BLaER1 treated with 17β-estradiol and CSF1 and Interleukin-3, amounts not matched to agents 10 nM and 100 nM (cell line): ENCODE measurements around the gene ERCC6L.

ENCODE experiments used
- H3K27ac ChIP-seq, 11 experiments: shearing (Covaris generic); formaldehyde crosslinking; 2 replicates each; pipeline ENCODE4 v1.8.1; 2022
- H3K27me3 ChIP-seq, 11 experiments: shearing (Covaris generic); formaldehyde crosslinking; 2 replicates each; pipeline ENCODE4 v1.8.1; 2022
- H3K36me3 ChIP-seq, 11 experiments: shearing (Covaris generic); formaldehyde crosslinking; 2 replicates each; pipeline ENCODE4 v1.8.1; 2022
- H3K4me1 ChIP-seq, 10 experiments: shearing (Covaris generic); formaldehyde crosslinking; 2 replicates each; pipeline ENCODE4 v1.8.1; 2022
- H3K4me2 ChIP-seq, 11 experiments: shearing (Covaris generic); formaldehyde crosslinking; 2 replicates each; pipeline ENCODE4 v1.8.1; 2022
- H3K4me3 ChIP-seq, 10 experiments: shearing (Covaris generic); formaldehyde crosslinking; 2 replicates each; pipeline ENCODE4 v1.8.1; 2022
- H3K9ac ChIP-seq, 11 experiments: shearing (Covaris generic); formaldehyde crosslinking; 2 replicates each; pipeline ENCODE4 v1.8.1; 2022
- H3K9me3 ChIP-seq, 11 experiments: shearing (Covaris generic); formaldehyde crosslinking; replicated peaks in 1 of 11; 2 replicates each; pipeline ENCODE4 v1.8.1; 2022
- H4K20me1 ChIP-seq, 11 experiments: shearing (Covaris generic); formaldehyde crosslinking; 2 replicates each; pipeline ENCODE4 v1.8.1; 2022
- Cebpa-rat ChIP-seq, 11 experiments: shearing (Covaris generic); IDR thresholded peaks; 2 replicates each; pipeline ENCODE4 v1.8.1; 2022

ERCC6L gene

DNA sequence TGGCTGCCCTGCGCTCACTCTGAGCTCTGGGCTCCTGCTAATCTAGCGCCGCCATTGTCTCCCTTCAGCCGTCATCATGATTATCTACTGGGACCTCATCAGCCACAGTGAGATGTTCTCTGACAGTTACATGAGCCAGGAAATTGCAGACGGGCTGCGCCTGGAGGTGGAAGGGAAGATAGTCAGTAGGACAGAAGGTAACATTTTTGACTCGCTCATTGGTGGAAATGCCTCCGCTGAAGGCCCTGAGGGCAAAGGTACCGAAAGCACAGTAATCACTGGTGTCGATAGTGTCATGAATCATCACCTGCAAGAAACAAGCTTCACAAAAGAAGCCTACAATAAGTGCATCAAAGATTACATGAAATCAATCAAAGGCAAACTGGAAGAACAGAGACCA, 79.1 kb downstream of the ERCC6L start:
- no peak for TF ChIP-seq Cebpa-rat (IDR thresholded peaks at IDR 0.05)
- H4K20me1 ChIP-seq, result no peaks in the 10 kb centered on the region

DNA sequence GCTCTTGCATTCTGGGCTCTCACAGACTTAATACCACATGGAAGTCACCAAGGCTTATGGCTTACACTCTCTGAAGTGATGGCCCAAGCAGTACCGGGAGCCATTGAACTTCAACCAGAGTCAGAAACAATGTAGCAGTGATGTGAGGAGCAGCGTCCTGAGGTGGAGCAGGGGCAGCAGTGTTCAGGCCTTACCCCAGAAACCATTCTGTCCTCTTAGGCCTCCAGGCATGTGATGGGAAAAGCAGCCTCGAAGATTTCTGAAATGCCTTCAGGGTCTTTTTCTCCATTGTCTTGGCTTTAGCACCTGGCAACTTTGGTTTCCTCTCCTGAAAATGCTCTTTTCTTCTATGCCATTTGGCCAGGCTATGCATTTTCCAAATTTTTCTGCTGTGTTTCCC, 80.1 kb downstream of the ERCC6L start:
- H3K27ac ChIP-seq, result no peak overlapping the region

More for the DNA sequence above, 79.1 kb downstream of the ERCC6L start:
- no peak overlapping the region for H3K27ac ChIP-seq
- no peaks in the 10 kb centered on the region for H3K4me1 ChIP-seq
- H3K4me2 ChIP-seq, result no peak overlapping the region
- H3K36me3 ChIP-seq, result no peaks in the 10 kb centered on the region
- no peak overlapping the region for H3K9ac ChIP-seq
- peaks cover 3 to 43% (median 20%) of the 10 kb centered on the region in 11 experiments; a peak in 15 of 22 replicates for H3K27me3 ChIP-seq
- peaks cover 18 to 39% (median 30%) of the 10 kb centered on the region in 11 experiments for H3K9me3 ChIP-seq
- no peak overlapping the region for H3K4me3 ChIP-seq

More for the DNA sequence above, 80.1 kb downstream of the ERCC6L start:
- Histone ChIP-seq H3K4me1 (no peaks in the 10 kb centered on the region), H3K9me3 (peaks cover 18 to 39% (median 30%) of the 10 kb centered on the region in 11 experiments), H3K4me2 (no peak overlapping the region), H3K36me3 (no peaks in the 10 kb centered on the region), H4K20me1 (no peaks in the 10 kb centered on the region), H3K27me3 (peaks cover 4 to 45% (median 23%) of the 10 kb centered on the region in 11 experiments; a peak in 15 of 22 replicates), H3K9ac (no peak overlapping the region), H3K4me3 (no peak overlapping the region)
- TF ChIP-seq Cebpa-rat (IDR thresholded peaks at IDR 0.05), result no peak
